ENCODE results near the gene HAUS7.

The HAUS7 gene

GRCh38 chrX:153496590-153496959, 26.2 kb upstream of the HAUS7 start:
- no peak for TF ChIP-seq CTCF (IDR thresholded peaks at IDR 0.05; ENCODE audit: low read depth, low read length)
- DNase-seq, result no peak
- Histone ChIP-seq H3K27ac (no peak overlapping the region), H3K4me3 (ENCODE audit: low read depth, low read length) (no peak overlapping the region), H3K9me3 (ENCODE audit: severe bottlenecking) (no peaks in the 10 kb centered on the region), H3K36me3 (no peaks in the 10 kb centered on the region), H3K27me3 (ENCODE audit: insufficient read depth, low read depth, severe bottlenecking) (peaks cover 25% of the 10 kb centered on the region)

GRCh38 chrX:153495903-153496589, 25.7 kb upstream of the HAUS7 start:
- H3K27me3 ChIP-seq (ENCODE audit: insufficient read depth, low read depth, severe bottlenecking), result peaks cover 25% of the 10 kb centered on the region
- H3K27ac ChIP-seq, result no peak overlapping the region
- no peak for DNase-seq
- H3K4me3 ChIP-seq (ENCODE audit: low read depth, low read length), result no peak overlapping the region
- TF ChIP-seq CTCF (IDR thresholded peaks at IDR 0.05; ENCODE audit: low read depth, low read length), result no peak
- no peaks in the 10 kb centered on the region for H3K9me3 ChIP-seq (ENCODE audit: severe bottlenecking)
- H3K36me3 ChIP-seq, result no peaks in the 10 kb centered on the region

- TF ChIP-seq CTCF (IDR thresholded peaks at IDR 0.05; ENCODE audit: low read depth, low read length), result no peak
These were observed 25.0 kb upstream of the HAUS7 start for GRCh38 chrX:153495362-153495751.

GRCh38 chrX:153494541-153495361, 24.4 kb upstream of the HAUS7 start, which contains the start of gene BGN:
BGN (plus strand) TSS chrX:153494980; CDS start chrX:153504632, 9,652 bp downstream.
- peak; percentile 90 for TF ChIP-seq CTCF (IDR thresholded peaks at IDR 0.05; ENCODE audit: low read depth, low read length)
- Histone ChIP-seq H3K4me3 (ENCODE audit: low read depth, low read length) (peak within 1 kb of the TSS; percentile 5), H3K9me3 (ENCODE audit: severe bottlenecking) (no peaks in the 10 kb centered on the region), H3K27ac (peak within 1 kb of the TSS; percentile 47; the same call in 1 of the 2 replicates), H3K36me3 (no peaks in the 10 kb centered on the region), H3K27me3 (ENCODE audit: insufficient read depth, low read depth, severe bottlenecking) (peaks cover 29% of the 10 kb centered on the region)
- peak; percentile 92 for DNase-seq

More at GRCh38 chrX:153495362-153495751, 25.0 kb upstream of the HAUS7 start:
- H3K36me3 ChIP-seq, result no peaks in the 10 kb centered on the region
- no peak overlapping the region for H3K27ac ChIP-seq
- peaks cover 26% of the 10 kb centered on the region for H3K27me3 ChIP-seq (ENCODE audit: insufficient read depth, low read depth, severe bottlenecking)
- H3K4me3 ChIP-seq (ENCODE audit: low read depth, low read length), result no peak overlapping the region; the same call in 1 of the 2 replicates
- no peaks in the 10 kb centered on the region for H3K9me3 ChIP-seq (ENCODE audit: severe bottlenecking)
- no peak for DNase-seq

- no peak for TF ChIP-seq CTCF (IDR thresholded peaks at IDR 0.05; ENCODE audit: low read depth, low read length)
- H3K36me3 ChIP-seq, result no peaks in the 10 kb centered on the region
- peak overlapping the region; percentile 6; the same call in 1 of the 2 replicates for H3K27ac ChIP-seq
- no peaks in the 10 kb centered on the region for H3K9me3 ChIP-seq (ENCODE audit: severe bottlenecking)
- peaks cover 29% of the 10 kb centered on the region for H3K27me3 ChIP-seq (ENCODE audit: insufficient read depth, low read depth, severe bottlenecking)
- DNase-seq, result no peak
- H3K4me3 ChIP-seq (ENCODE audit: low read depth, low read length), result no peak overlapping the region
These were observed 23.7 kb upstream of the HAUS7 start for GRCh38 chrX:153494061-153494460.
